Left colon (tissue), 2 donors: Measurements from ENCODE around the gene ERCC6. TPM values are rescaled to one million over a fixed set of nuclear protein-coding genes. Genes with fewer than 3 reads are reported as not detected.
A peak's percentile ranks its signal among the peaks of the same experiment; 100 is the strongest.

Experiments
- ATAC-seq: fragments of 200-7000 bp; cut with Tn5 transposase; one replicate; pipeline ENCODE4 v1.9.1; 2020; ENCODE audit warnings: mild to moderate bottlenecking, moderate library complexity
- DNase-seq, 2 donors: peaks; one replicate each; pipeline ENCODE4 v3.0.0-alpha.2; 2020
- intact Hi-C, 2 donors: fragments of 100-400 bp; cut with DNase I in 1 of 2; cut with micrococcal nuclease in 1 of 2; formaldehyde crosslinking; loops; one replicate each; pipeline versions ENCODE4 v1.11.2 to v1.14.0; 2022; cut with DNase I, micrococcal nuclease
- total RNA-seq, 2 donors: library from RNA; stranded (reverse); fragmentation: NEBNext Ultra II Directional; extraction: Animal tissue kit (Norgen Biotek cat#: 25700); gene quantifications; one replicate each; pipeline ENCODE4 v1.2.1, GENCODE V29; 2021
- donor health status: DM: no; HTN: no; CAD: no.
- donor health status: DM: yes; HTN: yes; CAD: no.

The ERCC6 gene
- total RNA-seq, 2 donors from 2014 or later = 16.4 to 24.5 TPM

DNA sequence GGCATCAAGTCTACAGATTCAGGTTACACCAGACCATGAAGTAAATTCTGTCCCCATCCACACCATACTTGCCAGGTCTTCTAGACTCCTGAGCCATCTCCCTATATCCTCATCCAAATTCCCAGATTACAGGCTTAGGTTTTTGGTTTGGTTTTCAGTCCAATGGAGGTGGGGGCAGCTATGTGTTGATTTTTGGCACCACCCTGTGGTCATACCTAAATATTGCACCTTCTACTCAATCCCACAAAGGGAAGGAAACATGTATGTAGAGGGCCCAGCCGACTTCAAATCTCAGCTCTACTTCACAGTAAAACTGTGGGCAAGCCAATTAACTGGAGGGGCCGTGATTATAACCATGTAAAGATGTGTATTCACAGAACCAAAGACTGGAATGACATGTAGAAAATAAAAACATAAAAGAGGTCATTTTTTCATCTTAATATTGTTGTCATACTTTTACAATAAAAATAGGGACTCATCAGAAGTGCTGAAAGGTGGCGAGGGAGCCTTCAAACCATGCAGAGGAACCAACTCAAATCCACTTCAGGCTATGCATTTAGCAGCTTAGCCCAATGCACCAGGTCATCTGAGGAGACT lies 19.8 kb downstream of the ERCC6 start:
- intact Hi-C loops = loop anchor here in 1 of 2 donors (10.0 kb wide), 1 partner anchor 114 kb away; no protein-coding TSS in a partner anchor
- DNase-seq (no peak), ATAC-seq (peak; percentile 74)

DNA sequence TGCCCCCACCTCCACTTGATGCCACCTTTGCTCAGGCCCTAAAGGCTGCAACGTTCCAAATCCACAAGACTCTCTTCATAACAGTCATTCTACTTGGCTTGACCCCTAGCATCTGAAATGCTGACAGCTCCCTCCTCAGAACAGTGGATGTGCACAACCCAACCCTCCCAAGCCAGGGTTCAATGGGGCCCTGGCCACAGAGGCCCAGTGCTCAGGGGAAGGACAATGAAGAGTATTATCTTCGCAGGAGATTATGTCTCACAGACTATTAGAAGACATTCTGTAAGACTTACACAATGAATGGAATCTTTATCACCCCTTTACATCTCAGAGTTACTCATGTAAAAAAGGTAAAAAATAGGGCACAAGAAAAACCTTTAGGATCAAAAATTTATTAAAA lies 20.4 kb downstream of the ERCC6 start:
- DNase-seq = no peak
- intact Hi-C loops = loop anchor here in 1 of 2 donors (10.0 kb wide), 1 partner anchor 114 kb away; no protein-coding TSS in a partner anchor
- ATAC-seq = no peak

DNA sequence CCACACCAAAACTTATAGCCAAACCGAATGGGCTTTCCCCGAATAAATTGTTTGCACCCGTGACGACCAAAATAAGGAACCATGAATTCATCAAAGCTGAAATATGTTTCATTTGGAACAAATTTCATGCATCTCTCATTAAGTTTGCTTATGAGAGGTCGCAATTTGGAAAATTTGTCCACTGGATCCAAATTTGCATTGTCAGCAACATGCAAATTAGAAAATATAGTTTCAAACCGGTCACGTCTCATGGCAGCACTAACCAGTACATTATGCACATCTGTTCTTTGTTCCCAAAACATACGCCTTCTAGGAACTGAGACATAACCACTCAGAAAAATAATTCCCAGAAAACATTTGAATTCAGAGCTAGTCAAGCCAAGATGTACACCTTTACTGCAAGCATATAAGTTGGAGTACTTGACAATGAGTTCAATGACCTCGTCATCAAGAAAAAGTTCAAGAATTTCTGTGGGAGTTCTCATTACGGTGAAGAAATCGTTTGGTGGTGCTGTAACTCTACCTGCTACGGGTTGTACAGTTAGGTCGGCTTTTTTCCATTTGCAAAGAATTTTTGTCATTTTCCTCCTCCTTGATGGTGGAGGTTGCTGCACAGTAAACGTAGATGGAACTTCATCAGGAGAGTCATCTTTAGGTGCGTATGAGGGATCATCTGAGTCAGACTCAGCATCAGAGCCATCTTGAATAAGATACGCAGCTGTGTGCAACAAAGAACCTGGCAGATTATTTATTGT lies 22.5 kb downstream of the ERCC6 start:
- ATAC-seq = no peak
- intact Hi-C loops = loop anchor here in 1 of 2 donors (10.0 kb wide), 1 partner anchor 112 kb away; no protein-coding TSS in a partner anchor
- no peak for DNase-seq

DNA sequence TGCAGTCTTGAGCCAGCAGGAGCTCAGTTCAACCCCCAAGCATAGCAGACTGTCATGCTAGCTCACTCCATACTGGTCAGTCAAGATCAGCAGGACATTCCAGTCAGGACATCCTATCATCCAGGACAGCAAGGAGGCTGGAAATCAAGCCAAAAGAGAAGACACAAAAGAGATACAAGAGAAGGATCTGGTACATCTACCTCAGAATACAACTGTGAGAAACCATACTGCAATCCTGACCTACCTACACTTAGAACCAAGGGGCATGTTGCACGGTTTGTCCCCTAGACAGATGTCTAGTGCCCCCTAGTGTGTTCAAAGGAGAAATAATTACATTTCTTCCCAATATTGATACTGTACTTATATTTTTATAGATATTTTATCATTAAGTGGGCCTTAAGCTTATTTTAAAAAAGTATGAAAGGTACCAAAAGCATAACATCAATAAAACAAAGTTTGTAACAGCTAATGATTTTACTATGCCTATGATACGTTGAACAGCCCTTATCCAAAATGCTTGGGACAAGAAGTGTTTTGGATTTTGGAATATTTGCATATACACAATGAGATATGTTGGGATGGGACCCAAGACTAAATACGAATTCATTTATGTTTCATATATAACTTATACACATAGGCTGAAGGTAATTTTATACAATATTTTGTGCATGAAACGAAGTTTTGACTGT lies 26.7 kb downstream of the ERCC6 start:
- peak; percentile 77 for ATAC-seq
- no peak for DNase-seq
- intact Hi-C loops = loop anchor here in 1 of 2 donors (10.0 kb wide), 1 partner anchor 107 kb away; no protein-coding TSS in a partner anchor

DNA sequence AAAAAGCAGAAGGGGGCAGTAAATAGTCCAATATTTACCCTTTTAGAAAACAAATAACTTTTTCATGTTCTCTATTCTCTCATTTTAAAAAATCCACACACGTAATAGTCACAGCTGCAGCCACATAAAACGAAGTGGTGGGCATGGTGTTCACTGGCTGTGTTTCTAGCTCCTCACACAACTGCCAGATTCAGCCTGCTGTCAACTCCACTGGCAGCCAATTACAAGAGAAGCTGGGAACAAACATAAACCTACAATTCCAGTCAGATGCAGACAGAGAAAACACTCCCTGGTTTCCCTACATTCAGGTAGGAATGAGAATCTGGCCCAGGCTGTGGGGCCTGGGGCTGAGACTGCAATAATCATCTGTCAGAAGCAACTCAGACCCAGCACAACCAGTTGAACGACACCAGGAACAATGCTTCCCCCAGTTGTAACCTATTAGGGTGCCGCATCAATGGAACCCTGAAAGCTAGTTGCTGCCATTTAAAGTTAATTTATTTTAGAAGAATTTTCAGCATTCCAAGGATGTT lies 29.1 kb downstream of the ERCC6 start:
- ATAC-seq = no peak
- no peak for DNase-seq
- intact Hi-C loops = loop anchor here in 1 of 2 donors (10.0 kb wide), 1 partner anchor 105 kb away; no protein-coding TSS in a partner anchor

DNA sequence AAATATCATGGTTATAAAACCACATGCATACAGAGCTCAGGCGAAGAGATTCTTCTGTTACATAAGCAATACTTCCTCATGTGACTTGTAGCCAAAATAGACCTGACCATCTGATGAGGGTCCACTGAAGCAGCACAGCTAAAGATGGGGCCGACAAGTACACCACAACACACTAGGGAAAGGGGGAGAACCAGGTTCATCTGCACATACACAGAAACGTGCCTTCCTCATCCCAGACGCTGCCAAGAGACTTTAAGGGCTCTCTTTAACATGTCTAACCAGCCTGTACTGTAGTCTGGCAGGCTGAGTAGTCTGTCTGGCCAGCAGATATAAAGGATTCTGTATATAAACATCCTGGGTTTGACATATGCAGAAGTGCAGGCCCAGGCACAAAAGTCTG lies 30.3 kb downstream of the ERCC6 start:
- DNase-seq (no peak), ATAC-seq (no peak)
- intact Hi-C loops = no loop called here

DNA sequence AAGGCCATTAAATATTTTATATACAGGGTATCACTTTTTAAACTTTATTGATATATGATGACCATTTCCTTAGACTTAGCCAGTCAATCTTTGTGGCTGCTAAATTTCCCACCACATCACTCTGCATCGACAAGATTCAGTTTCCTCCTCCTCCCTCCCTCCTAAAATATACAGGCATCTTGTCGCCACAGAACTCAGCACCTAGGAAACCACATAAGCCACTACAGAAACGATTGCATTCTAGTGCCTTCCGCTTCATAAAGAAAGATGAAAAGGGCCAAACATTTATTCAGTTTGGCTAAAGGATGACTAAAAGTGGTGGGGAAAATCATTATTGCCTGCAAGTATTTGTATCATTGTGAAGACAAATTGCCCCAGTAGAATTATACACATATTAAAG lies 30.7 kb downstream of the ERCC6 start:
- ATAC-seq (no peak), DNase-seq (no peak)
- intact Hi-C loops = no loop called here

DNA sequence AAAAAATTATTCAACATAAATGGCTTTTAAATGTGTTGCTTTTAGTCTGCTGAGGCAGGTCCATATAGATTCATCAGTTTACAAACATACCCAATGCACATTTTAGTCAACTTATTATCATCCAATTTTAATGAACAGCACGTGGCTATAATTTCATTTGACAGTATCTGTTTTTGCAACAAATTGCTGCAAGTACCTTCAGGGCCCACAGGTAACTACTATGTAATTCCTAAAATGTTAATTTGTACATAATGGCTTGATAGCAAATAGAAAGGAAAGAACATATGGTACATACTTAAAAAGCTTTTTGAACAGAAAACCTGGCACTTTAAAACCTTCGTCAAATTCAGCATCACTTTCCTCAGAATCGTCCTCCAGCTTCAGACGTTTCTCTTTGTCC lies 33.3 kb downstream of the ERCC6 start:
- ATAC-seq = no peak
- intact Hi-C loops = no loop called here
- no peak for DNase-seq

DNA sequence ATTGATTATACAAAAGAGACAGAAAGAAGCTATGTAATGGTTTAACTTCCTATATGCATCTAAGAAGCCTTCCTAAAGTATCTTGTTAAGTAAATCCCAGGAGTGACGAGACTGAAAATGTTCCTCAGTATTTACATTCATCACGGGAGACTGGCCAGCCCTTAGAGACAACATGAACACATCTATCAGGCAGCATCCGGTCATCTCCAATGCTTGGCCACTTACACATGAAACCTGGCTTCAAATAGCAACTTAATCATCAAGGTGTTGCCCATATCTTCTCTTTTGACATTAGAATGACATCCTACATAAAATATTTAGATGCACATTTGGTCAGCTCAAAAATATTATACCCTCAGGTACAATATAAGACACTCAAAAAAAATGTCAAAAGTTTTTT lies 33.8 kb downstream of the ERCC6 start:
- intact Hi-C loops = no loop called here
- DNase-seq (no peak), ATAC-seq (no peak)

DNA sequence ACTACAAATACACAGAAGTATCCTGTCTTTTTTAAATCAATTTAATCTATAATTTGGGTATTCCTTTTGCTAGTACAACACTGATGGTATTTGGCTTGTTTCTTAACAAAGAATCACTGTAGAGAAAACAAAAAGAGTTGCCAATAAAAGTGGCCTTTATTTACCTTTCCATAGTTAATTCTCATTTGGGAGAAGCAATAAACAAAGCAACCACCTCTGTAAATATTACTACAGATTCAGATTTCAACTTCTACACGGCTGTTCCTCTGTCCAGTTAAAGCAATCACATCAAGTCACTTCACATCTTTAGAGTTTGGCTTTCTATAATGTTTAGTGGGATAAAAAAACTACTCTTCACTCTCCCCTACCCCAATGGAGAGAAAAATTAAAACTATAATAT lies 34.4 kb downstream of the ERCC6 start:
- intact Hi-C loops = no loop called here
- DNase-seq = no peak
- ATAC-seq = no peak

DNA sequence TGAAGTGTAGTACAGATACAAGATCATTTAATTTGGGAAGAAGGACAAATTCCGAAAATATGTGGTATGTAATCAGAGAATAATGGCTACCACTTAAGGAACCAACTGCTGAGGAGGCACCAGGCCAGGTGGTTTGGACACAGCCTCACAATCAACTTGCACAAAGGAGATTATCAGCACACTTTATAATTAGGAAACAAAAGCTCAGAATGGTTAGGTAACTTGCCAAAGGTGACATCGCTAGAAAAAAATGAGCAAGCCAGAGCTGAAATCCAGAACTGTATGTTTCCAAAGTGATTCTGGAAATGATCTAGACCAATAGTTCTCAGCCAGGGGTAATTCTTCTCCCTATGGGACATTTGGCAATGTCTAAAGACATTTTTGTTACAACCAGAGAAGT lies 36.6 kb downstream of the ERCC6 start:
- intact Hi-C loops = no loop called here
- ATAC-seq (no peak), DNase-seq (no peak)

DNA sequence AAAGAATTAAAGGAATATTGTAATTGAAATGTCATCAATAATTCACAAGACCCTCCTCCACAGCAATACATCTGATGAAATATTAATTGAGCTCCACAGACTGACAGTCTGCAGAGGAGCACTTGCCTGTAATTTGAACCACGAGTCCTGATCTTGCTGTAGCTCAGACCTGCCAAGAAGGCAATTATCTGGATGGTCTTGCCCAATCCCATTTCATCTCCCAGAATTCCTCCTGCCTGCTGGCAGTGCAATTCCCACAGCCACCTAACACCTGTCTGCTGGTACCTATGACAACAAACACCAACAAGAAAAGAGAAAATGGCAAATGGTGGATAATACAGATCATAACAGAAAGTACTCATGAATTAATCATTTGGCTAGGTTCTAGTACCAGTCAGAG lies 38.5 kb downstream of the ERCC6 start:
- DNase-seq (no peak), ATAC-seq (peak; percentile 42)
- intact Hi-C loops = no loop called here

DNA sequence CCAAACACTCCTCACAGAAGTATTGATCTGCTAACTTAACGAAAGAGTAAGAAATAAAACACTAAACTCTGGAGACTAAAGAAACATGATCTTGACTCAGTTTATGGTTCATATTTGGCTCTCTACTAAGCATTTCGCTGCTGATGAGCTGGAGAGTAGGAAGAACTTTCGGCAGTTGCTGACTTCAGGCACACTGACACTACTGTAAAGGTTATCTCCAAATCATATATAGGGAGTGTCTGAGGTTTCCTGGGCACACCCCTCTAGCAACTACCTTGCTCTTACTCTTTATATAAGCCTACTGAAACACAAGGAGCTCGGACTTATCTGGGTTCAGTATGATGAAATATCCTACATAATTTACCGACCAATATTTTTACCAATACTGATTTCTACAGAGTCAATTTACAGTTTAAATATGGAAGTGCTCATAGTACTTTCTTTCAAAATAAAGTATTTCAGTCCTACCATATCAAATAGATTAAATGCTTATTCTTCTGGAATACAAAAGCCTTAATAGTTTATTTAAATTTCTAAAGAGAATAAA lies 39.5 kb downstream of the ERCC6 start:
- DNase-seq = no peak
- peak; percentile 99 for ATAC-seq
- intact Hi-C loops = no loop called here

DNA sequence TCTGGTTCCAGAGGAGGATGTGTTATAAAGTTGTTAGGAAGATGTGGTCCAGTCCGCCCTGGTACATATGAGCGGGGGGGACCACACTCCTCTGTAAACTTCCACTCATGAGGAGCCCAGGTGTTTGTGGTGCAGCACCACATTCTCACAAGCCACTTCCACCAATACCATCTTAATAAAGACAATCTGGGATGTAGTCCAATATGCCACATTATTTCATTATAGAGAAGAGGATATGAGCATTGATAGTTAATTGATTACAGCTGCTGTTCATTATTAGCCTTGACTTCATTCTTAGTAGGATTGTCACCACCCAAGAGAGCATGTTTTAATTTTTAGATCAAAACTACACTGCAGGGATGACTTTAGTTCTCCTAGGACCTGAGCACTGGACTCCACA lies 40.5 kb downstream of the ERCC6 start:
- ATAC-seq (no peak), DNase-seq (no peak)
- intact Hi-C loops = no loop called here

DNA sequence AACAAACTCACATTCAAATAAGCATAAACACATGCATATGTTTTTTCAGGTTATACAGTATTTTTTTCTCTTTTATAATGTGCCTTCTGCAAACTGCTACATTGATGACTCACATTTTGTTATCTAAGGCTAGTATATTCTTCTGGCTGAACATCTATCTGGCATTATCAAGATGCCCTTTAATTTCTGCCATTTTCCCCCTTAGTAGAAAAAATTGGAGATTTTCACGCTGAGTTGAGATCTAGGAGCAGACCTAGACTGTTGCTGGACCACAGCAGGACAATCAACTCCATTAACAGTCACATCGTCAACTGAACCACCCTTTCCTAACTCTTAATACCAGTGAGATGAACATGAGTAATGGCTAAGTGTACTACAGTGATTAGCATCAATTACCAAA lies 41.6 kb downstream of the ERCC6 start:
- intact Hi-C loops = no loop called here
- ATAC-seq = no peak
- no peak for DNase-seq

DNA sequence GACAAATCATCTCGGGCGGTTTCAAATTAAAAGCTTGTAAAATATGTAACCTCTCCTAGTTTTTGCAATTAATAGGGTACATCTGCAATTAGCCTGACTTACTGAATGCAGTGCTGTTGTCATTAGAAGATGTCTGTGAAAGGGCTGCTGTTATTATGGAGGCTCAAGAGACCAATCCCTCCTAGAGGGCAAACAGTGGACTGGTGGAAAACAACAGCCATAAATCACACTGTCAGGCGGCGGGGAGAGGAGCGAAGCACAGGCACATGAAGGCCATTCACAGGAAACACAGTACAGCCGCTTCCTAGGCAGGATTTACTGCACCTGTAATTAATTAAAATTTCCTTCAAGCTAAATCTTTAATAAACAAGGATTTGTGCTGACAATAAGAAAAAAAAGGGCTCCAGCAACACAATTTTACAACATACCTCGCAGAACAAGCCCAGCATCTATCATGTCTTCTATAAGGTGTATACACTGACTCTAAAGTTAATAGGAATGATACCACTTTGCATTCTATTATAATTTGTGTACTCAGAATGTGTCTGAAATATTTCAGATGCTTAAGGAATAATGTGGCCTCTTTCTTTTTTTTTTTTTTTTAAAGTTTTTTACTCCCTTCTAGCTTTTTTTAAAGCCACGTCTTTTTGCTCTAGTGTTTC lies 50.7 kb downstream of the ERCC6 start:
- DNase-seq (no peak), ATAC-seq (peak; percentile 52)
- intact Hi-C loops = no loop called here

DNA sequence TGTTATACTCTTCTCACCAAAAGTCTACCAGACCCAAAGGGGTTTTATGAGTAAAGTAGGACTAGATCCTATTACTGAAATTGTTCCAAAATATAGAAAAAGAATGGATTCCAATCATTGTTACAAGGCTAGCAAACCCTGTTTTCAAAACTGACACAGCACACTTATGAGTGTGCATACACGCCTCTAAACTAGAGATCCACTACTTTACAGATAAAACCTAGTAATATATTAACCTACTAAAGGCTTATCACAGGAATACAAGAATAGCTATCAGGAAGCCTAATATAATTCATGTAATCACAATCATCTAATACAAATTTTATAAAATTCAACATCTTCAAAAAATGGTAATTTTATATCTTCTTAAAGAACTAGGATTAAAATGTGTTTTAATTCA lies 52.2 kb downstream of the ERCC6 start:
- no peak for DNase-seq
- ATAC-seq = no peak
- intact Hi-C loops = no loop called here

DNA sequence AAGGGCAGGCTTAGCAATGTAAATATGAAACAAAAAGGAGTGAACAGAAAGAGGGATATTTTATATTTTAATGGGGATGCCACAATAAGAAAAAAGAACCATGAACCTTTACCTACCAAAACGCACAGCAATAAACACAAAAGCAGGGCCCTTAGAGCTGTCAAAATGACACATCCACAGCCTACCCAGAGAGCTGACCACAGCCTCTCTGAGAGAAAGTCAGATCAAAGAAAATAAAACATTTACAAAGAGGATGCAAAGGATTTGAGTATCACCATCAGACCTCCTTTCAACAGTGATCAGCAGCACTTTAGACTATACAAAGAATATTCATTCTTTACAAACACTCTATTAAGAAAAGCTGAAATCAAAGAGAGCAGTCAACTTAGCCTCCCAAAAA lies 52.9 kb downstream of the ERCC6 start:
- intact Hi-C loops = no loop called here
- no peak for ATAC-seq
- DNase-seq = no peak
